Inflammatory macrophage treated with lipopolysaccharide for 4 hours (primary cell): Measurements from ENCODE around the gene TESPA1.
A peak's percentile ranks its signal among the peaks of the same experiment; 100 is the strongest.
"Not testable (repeated sequence)": the region's sequence is repeated elsewhere in the genome, so short reads cannot be mapped to it uniquely, and the experiment has no call there.

ENCODE experiments used
- DNase-seq: peaks from one replicate; pipeline ENCODE4 v3.0.0-alpha.2; 2020

TESPA1 gene

GRCh38 chr12:54984658-54985376 is at the start of gene TESPA1:
Gene TESPA1 (minus strand): TSS chr12:54984762. CDS start chr12:54974562, 10,200 bp downstream.
- DNase-seq, result peak; percentile 79

- no peak for DNase-seq
These were observed 49.7 kb upstream of the TESPA1 start for GRCh38 chr12:55034218-55034617.

- no peak for DNase-seq
These were observed 40.9 kb upstream of the TESPA1 start for GRCh38 chr12:55025508-55025907.

- no peak for DNase-seq
These were observed 40.0 kb upstream of the TESPA1 start for GRCh38 chr12:55024575-55024974.

- DNase-seq, result peak; percentile 60
These were observed 35.2 kb upstream of the TESPA1 start, which contains the start of gene NEUROD4 for GRCh38 chr12:55019784-55020183. Gene NEUROD4 (plus strand): TSS chr12:55019974. CDS start chr12:55026440, 6,466 bp downstream.

GRCh38 chr12:55017416-55017925 is 32.9 kb upstream of the TESPA1 start:
- DNase-seq, result no peak

- DNase-seq, result no peak
These were observed 24.5 kb upstream of the TESPA1 start for GRCh38 chr12:55008944-55009585.

- DNase-seq, result no peak
These were observed 17.8 kb upstream of the TESPA1 start for GRCh38 chr12:55002355-55002754.

- DNase-seq, result no peak
These were observed 16.8 kb upstream of the TESPA1 start for GRCh38 chr12:55001198-55001868.

- peak; percentile 25 for DNase-seq
These were observed 14.5 kb upstream of the TESPA1 start for GRCh38 chr12:54998958-54999510.

- no peak for DNase-seq
These were observed 13.5 kb upstream of the TESPA1 start for GRCh38 chr12:54997929-54998522.

- DNase-seq, result no peak
These were observed 11.6 kb upstream of the TESPA1 start for GRCh38 chr12:54996205-54996604.

GRCh38 chr12:54993181-54993835 is 8.7 kb upstream of the TESPA1 start:
- DNase-seq, result peak; percentile 56

GRCh38 chr12:54991991-54992375 is 7.4 kb upstream of the TESPA1 start:
- no peak for DNase-seq

- DNase-seq, result peak; percentile 69
These were observed 6.8 kb upstream of the TESPA1 start for GRCh38 chr12:54991161-54991990.

GRCh38 chr12:54989829-54990228 is 5.3 kb upstream of the TESPA1 start:
- no peak for DNase-seq

- DNase-seq, result no peak
These were observed 4.0 kb upstream of the TESPA1 start for GRCh38 chr12:54988402-54989054.

GRCh38 chr12:54987611-54988231 is 3.2 kb upstream of the TESPA1 start:
- no peak for DNase-seq

- DNase-seq, result not testable (repeated sequence)
These were observed 2.2 kb upstream of the TESPA1 start for GRCh38 chr12:54986773-54987172.

GRCh38 chr12:54983536-54984101 is 943 bp downstream of the TESPA1 start:
- no peak for DNase-seq
